A673 (cell line): ENCODE results near the gene NAV2. TPM values are rescaled to one million over a fixed set of nuclear protein-coding genes. Genes with fewer than 3 reads are reported as not detected.
A peak's percentile ranks its signal among the peaks of the same experiment; 100 is the strongest.

Experiments
- BruUV-seq: library from RNA; stranded (reverse); fragments of 400-500 nt; replicated peaks from 2 replicates; lab custom pipeline; 2021; lab: Mats Ljungman, UMichigan
- CTCF ChIA-PET: fragments of 300-600 bp; sonication (Branson Sonifier 250); formaldehyde crosslinking; loops from one replicate; lab custom pipeline; 2022; ENCODE audit warnings: antibody characterized with exemption; lab: Charles Lee
- POLR2A ChIA-PET: fragments of 300-600 bp; sonication (Branson Sonifier 250); formaldehyde crosslinking; loops from one replicate; lab custom pipeline; 2022; ENCODE audit warnings: antibody characterized with exemption; ENCODE audit not compliant: low non-redundant PET; lab: Charles Lee
- DNase-seq: peaks from one replicate; pipeline ENCODE4 v3.0.0-alpha.2; 2015; ENCODE audit warnings: low spot score
- H3K27ac ChIP-seq: fragments of 200-600 bp; sonication (generic); 2 replicates; pipeline ENCODE4 v1.5.1; 2016; ENCODE audit warnings: mixed run types, low read depth, mild to moderate bottlenecking, mixed read lengths, antibody characterized with exemption, low read length; ENCODE audit not compliant: poor library complexity, severe bottlenecking
- H3K27me3 ChIP-seq: fragments of 200-600 bp; sonication (generic); replicated peaks from 2 replicates; pipeline ENCODE4 v1.6.1; 2017; ENCODE audit warnings: mixed run types, low read depth, mild to moderate bottlenecking, mixed read lengths, antibody characterized with exemption, low read length; ENCODE audit not compliant: insufficient read depth, poor library complexity
- H3K36me3 ChIP-seq: fragments of 200-600 bp; sonication (generic); 2 replicates; pipeline ENCODE4 v1.6.1; 2016; ENCODE audit warnings: mixed run types, mild to moderate bottlenecking, mixed read lengths, antibody characterized with exemption, low read length; ENCODE audit not compliant: insufficient read depth, poor library complexity, severe bottlenecking
- H3K4me1 ChIP-seq: fragments of 200-600 bp; sonication (generic); 2 replicates; pipeline ENCODE4 v1.6.1; 2017; ENCODE audit warnings: mixed run types, mild to moderate bottlenecking, mixed read lengths, antibody characterized with exemption, low read length; ENCODE audit not compliant: insufficient read depth, poor library complexity, severe bottlenecking
- H3K4me3 ChIP-seq: fragments of 200-600 bp; sonication (generic); 2 replicates; pipeline ENCODE4 v1.5.1; 2016; ENCODE audit warnings: low read depth, mixed run types, mild to moderate bottlenecking, mixed read lengths, low read length; ENCODE audit not compliant: poor library complexity, severe bottlenecking
- H3K9me3 ChIP-seq: fragments of 200-600 bp; sonication (generic); 2 replicates; pipeline ENCODE4 v1.6.1; 2016; ENCODE audit warnings: mixed run types, low read depth, mild to moderate bottlenecking, mixed read lengths, antibody characterized with exemption, low read length; ENCODE audit not compliant: poor library complexity, severe bottlenecking
- EZH2 ChIP-seq: fragments of 200-600 bp; sonication (generic); IDR thresholded peaks from 2 replicates; pipeline ENCODE4 v1.6.1; 2017; ENCODE audit warnings: borderline replicate concordance, low read depth, mild to moderate bottlenecking, mixed read lengths, antibody characterized with exemption, low read length; ENCODE audit not compliant: poor library complexity, severe bottlenecking
- intact Hi-C: fragments of 100-400 bp; cut with micrococcal nuclease; formaldehyde crosslinking; loops from one replicate; pipeline ENCODE4 v1.10.0; 2022; ENCODE audit not compliant: unreplicated experiment
- microRNA-seq: library from miRNA; unstranded; fragments of <30 nt; microRNA quantifications from one replicate; pipeline ENCODE4 v1.2.0, GENCODE V29; 2021
- total RNA-seq: library from RNA; stranded (reverse); gene quantifications from 2 replicates; pipeline ENCODE4 v1.2.3, GENCODE V29; 2021
- TF ChIP-seq, protein P1 (sequence below): fragments of 300-800, 200-600 bp; sonication (generic); conservative IDR thresholded peaks from 2 replicates; pipeline ENCODE4 v1.5.1; 2017; ENCODE audit warnings: low read depth, mild to moderate bottlenecking, antibody characterized with exemption, low read length, moderate library complexity, mixed read lengths

NAV2 gene
- total RNA-seq, 1 experiment from 2014 or later: not detected

DNA sequence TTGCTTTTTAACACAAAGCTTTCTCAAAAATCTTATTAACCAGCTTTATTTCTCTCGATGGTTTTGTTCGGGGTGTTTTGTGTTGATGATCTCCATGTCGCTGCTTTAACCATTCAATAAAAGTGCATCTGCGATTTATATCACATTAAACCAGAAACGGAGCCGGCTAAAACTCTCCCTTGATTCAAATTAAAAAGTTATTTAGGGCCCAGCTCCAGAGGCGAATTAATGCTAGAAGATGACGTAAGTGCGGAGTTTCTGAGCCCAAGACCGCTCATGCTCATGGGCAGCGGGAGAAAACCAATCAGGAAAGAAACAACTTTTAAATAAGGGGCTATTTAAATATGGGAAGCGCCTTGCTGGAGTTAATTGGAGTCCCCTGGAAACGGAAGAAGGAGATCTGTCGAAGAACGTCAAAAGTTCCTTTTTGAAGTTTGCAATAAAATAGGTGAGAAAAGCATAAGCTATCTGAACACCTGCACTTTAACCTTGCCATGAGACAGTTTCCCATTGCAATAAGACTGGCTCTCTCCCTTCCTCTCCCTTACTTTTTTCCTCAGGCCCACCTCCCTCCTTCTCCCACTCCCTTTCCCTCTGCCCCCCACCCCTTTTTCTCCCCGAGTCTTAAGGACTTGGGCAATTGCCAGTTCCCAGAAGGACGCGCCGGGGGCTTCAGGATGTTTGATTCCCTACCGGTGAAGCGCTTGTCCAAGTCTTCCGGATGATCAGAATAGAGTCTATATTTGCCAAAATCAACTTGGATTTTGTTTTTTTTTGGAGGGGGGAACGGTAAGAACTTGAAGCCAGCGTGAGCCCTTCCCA is 449.5 kb downstream of the NAV2 start:
- Histone ChIP-seq H3K4me1 (no peaks in the 10 kb centered on the region), H3K9me3 (no peaks in the 10 kb centered on the region), H3K27me3 (peaks cover 93% of the 10 kb centered on the region), H3K27ac (no peak overlapping the region), H3K36me3 (no peaks in the 10 kb centered on the region), H3K4me3 (no peak overlapping the region)
- peak; percentile 80 for TF ChIP-seq EZH2
- TF ChIP-seq, protein P1, sequence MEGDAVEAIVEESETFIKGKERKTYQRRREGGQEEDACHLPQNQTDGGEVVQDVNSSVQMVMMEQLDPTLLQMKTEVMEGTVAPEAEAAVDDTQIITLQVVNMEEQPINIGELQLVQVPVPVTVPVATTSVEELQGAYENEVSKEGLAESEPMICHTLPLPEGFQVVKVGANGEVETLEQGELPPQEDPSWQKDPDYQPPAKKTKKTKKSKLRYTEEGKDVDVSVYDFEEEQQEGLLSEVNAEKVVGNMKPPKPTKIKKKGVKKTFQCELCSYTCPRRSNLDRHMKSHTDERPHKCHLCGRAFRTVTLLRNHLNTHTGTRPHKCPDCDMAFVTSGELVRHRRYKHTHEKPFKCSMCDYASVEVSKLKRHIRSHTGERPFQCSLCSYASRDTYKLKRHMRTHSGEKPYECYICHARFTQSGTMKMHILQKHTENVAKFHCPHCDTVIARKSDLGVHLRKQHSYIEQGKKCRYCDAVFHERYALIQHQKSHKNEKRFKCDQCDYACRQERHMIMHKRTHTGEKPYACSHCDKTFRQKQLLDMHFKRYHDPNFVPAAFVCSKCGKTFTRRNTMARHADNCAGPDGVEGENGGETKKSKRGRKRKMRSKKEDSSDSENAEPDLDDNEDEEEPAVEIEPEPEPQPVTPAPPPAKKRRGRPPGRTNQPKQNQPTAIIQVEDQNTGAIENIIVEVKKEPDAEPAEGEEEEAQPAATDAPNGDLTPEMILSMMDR: no peak
- DNase-seq: no peak
- no TSS peak for BruUV-seq
- intact Hi-C loops: no loop called here
- ChIA-PET POLR2A (no interaction called here), CTCF (no interaction called here)

GRCh38 chr11:20162824-20163782 is 450.5 kb downstream of the NAV2 start:
- Histone ChIP-seq H3K4me3 (no peak overlapping the region), H3K27ac (no peak overlapping the region), H3K27me3 (peaks cover 88% of the 10 kb centered on the region), H3K4me1 (no peaks in the 10 kb centered on the region), H3K9me3 (no peaks in the 10 kb centered on the region), H3K36me3 (no peaks in the 10 kb centered on the region)
- BruUV-seq: no TSS peak
- ChIA-PET POLR2A (no interaction called here), CTCF (no interaction called here)
- TF ChIP-seq, protein P1: no peak
- peak; percentile 98 for TF ChIP-seq EZH2
- intact Hi-C loops: no loop called here
- DNase-seq: no peak

- no TSS peak for BruUV-seq
Observed at GRCh38 chr11:20163783-20164481, 451.3 kb downstream of the NAV2 start.

More at GRCh38 chr11:20163783-20164481, 451.3 kb downstream of the NAV2 start:
- intact Hi-C loops: no loop called here
- DNase-seq: no peak
- ChIA-PET POLR2A (no interaction called here), CTCF (no interaction called here)
- Histone ChIP-seq H3K36me3 (no peaks in the 10 kb centered on the region), H3K27ac (no peak overlapping the region), H3K4me3 (no peak overlapping the region), H3K4me1 (no peaks in the 10 kb centered on the region), H3K27me3 (peaks cover 80% of the 10 kb centered on the region), H3K9me3 (no peaks in the 10 kb centered on the region)
- no peak for TF ChIP-seq EZH2
- TF ChIP-seq, protein P1: no peak

Small RNAs within 50 kb of the gene (microRNA-seq; reads per million reads assigned to microRNA genes)
- gene MIR4694: not detected
